K562 (cell line): ENCODE results near the gene CD300LB. TPM values are rescaled to one million over a fixed set of nuclear protein-coding genes. Genes with fewer than 3 reads are reported as not detected.

Experiments used
- ATAC-seq: fragments of 200-7000 bp; cut with Tn5 transposase; 3 replicates; pipeline ENCODE4 v1.9.1; 2020; ENCODE audit warnings: moderate library complexity
- BruUV-seq: library from RNA; stranded (reverse); fragments of 400-500 nt; replicated peaks from 2 replicates; lab custom pipeline; 2021; lab: Mats Ljungman, UMichigan
- CTCF ChIA-PET: fragments of 300-600 bp; formaldehyde crosslinking; extraction: SDS; loops from one replicate; lab custom pipeline; 2021; ENCODE audit warnings: low intra/inter-chr PET ratio; lab: Yijun Ruan, JAX
- POLR2A ChIA-PET: fragments of 300-600, 350-650 bp; sonication (Branson Sonifier 250); formaldehyde crosslinking; extraction: SDS; loops from one replicate; lab custom pipeline; 2021; ENCODE audit warnings: antibody characterized with exemption, inconsistent platforms; lab: Yijun Ruan, JAX
- DNase-seq, 4 experiments: peaks; one replicate each; pipeline versions ENCODE4 v3.0.0 to v3.0.0-alpha.2; 2011 to 2018; ENCODE audit warnings: low spot score in 3 of 4, mixed read lengths in 3 of 4; ENCODE audit errors: extremely low read depth in 1 of 4
- FAIRE-seq: peaks from 2 replicates; lab custom pipeline; 2011; peaks lifted over from hg19 to GRCh38; lab: Jason Lieb, UNC
- H2AFZ ChIP-seq: 2 replicates; pipeline ENCODE4 v1.6.0; 2011; ENCODE audit warnings: low read depth, low read length, control low read depth, inconsistent platforms
- H3K27ac ChIP-seq: fragments of 200-600 bp; 3 replicates; pipeline ENCODE4 v1.8.0; 2011; ENCODE audit warnings: low read depth, mild to moderate bottlenecking, control low read depth, inconsistent platforms, low read length, moderate library complexity, mixed read lengths; ENCODE audit errors: extremely low read depth
- H3K27me3 ChIP-seq, 2 experiments: fragments of 300-600 bp in 1 of 2; 2 replicates in 1 of 2; 3 replicates in 1 of 2; pipeline versions ENCODE4 v1.6.0 to v1.8.0; 2011; ENCODE audit warnings: inconsistent platforms in 2 of 2, low read length in 2 of 2, mild to moderate bottlenecking in 1 of 2, mixed read lengths in 1 of 2, moderate library complexity in 1 of 2; ENCODE audit not compliant: control insufficient read depth in 2 of 2, insufficient read depth in 2 of 2
- H3K36me3 ChIP-seq: fragments of 300-600 bp; 3 replicates; pipeline ENCODE4 v1.8.0; 2011; ENCODE audit warnings: mild to moderate bottlenecking, low read length, inconsistent platforms; ENCODE audit not compliant: control insufficient read depth, insufficient read depth
- H3K4me1 ChIP-seq, 2 experiments: fragments of 200-600 bp in 1 of 2; replicated peaks in 1 of 2; 2 replicates in 1 of 2; 3 replicates in 1 of 2; pipeline versions ENCODE4 v1.5.1 to v1.8.0; 2011; ENCODE audit warnings: inconsistent platforms in 2 of 2, low read length in 2 of 2, mild to moderate bottlenecking in 1 of 2, mixed read lengths in 1 of 2, moderate library complexity in 1 of 2; ENCODE audit not compliant: control insufficient read depth in 2 of 2, insufficient read depth in 2 of 2
- H3K4me2 ChIP-seq: 2 replicates; pipeline ENCODE4 v1.6.1; 2011; ENCODE audit warnings: low read length, control low read depth, inconsistent platforms, mixed read lengths; ENCODE audit not compliant: insufficient read depth
- H3K4me3 ChIP-seq: fragments of 200-600 bp; sonication (generic), shearing (Covaris generic); 2 replicates; pipeline ENCODE4 v1.5.1; 2016; ENCODE audit warnings: control low read depth, inconsistent platforms
- H3K79me2 ChIP-seq: fragments of 200-600 bp; 3 replicates; pipeline ENCODE4 v1.8.0; 2011; ENCODE audit warnings: low read length, inconsistent platforms; ENCODE audit not compliant: control insufficient read depth, insufficient read depth
- H3K9ac ChIP-seq, 2 experiments: 2 replicates each; pipeline versions ENCODE4 v1.6.0 to v1.6.1; 2011; ENCODE audit warnings: low read depth in 2 of 2, low read length in 2 of 2, control low read depth in 1 of 2, inconsistent platforms in 1 of 2, mild to moderate bottlenecking in 1 of 2, mixed read lengths in 1 of 2; ENCODE audit not compliant: insufficient read depth in 1 of 2
- H3K9me1 ChIP-seq: one replicate; pipeline ENCODE4 v1.6.0; 2011; ENCODE audit warnings: inconsistent platforms, mild to moderate bottlenecking, low read length, moderate library complexity; ENCODE audit not compliant: control insufficient read depth, insufficient read depth
- H3K9me3 ChIP-seq: replicated peaks from 2 replicates; pipeline ENCODE4 v1.5.1; 2011; ENCODE audit warnings: low read depth, low read length, inconsistent platforms; ENCODE audit not compliant: control insufficient read depth, insufficient read depth
- H4K20me1 ChIP-seq: replicated peaks from 2 replicates; pipeline ENCODE4 v1.6.1; 2011; ENCODE audit warnings: low read length, inconsistent platforms, mixed read lengths; ENCODE audit not compliant: control insufficient read depth, insufficient read depth
- BRF2 ChIP-seq: IDR thresholded peaks from 3 replicates; pipeline ENCODE4 v1.6.1; 2011; ENCODE audit warnings: borderline replicate concordance, mild to moderate bottlenecking; ENCODE audit not compliant: insufficient read length, insufficient read depth
- ETS1 ChIP-seq: conservative IDR thresholded peaks from 2 replicates; pipeline ENCODE4 v1.6.1; 2011; ENCODE audit warnings: low read depth, mild to moderate bottlenecking, low read length; ENCODE audit not compliant: control insufficient read depth
- FIP1L1 ChIP-seq: fragments of 200-400 bp; formaldehyde crosslinking; IDR thresholded peaks from 2 replicates; pipeline ENCODE4 v1.6.1; 2018; ENCODE audit warnings: mild to moderate bottlenecking, low read depth, low read length; ENCODE audit not compliant: poor library complexity, severe bottlenecking
- FOSL1 ChIP-seq: fragments of 200-800 bp; sonication (Bioruptor generic); conservative IDR thresholded peaks from 2 replicates; pipeline ENCODE4 v1.6.1; 2016; ENCODE audit warnings: missing genetic modification characterization, missing compliant biosample characterization
- HES1 ChIP-seq: fragments of 450-650 bp; IDR thresholded peaks from 2 replicates; pipeline ENCODE4 v1.6.1; 2016; ENCODE audit warnings: low read depth, mild to moderate bottlenecking, moderate library complexity
- NFIX ChIP-seq: fragments of 250-450 bp; sonication (Bioruptor Pico); IDR thresholded peaks from 2 replicates; pipeline ENCODE4 v1.4.0; 2020; ENCODE audit warnings: low read depth, mild to moderate bottlenecking, moderate library complexity
- POLR2B ChIP-seq: fragments of 450-650 bp; IDR thresholded peaks from 2 replicates; pipeline ENCODE4 v1.6.1; 2018; ENCODE audit warnings: low read depth; ENCODE audit not compliant: partially characterized antibody
- RBBP5 ChIP-seq: fragments of 200-600 bp; sonication (generic); IDR thresholded peaks from 2 replicates; pipeline ENCODE4 v1.6.1; 2012; ENCODE audit warnings: borderline replicate concordance, mild to moderate bottlenecking, low read length, control low read depth, inconsistent platforms; ENCODE audit not compliant: insufficient read depth, poor library complexity, severe bottlenecking
- SREBF1 ChIP-seq: fragments of 150-350 bp; IDR thresholded peaks from 2 replicates; pipeline ENCODE4 v1.6.1; 2014; ENCODE audit warnings: antibody characterized with exemption, low read depth, low read length, borderline replicate concordance
- ZBTB34 ChIP-seq: fragments of 250-450 bp; sonication (Bioruptor Pico); IDR thresholded peaks from 2 replicates; pipeline ENCODE4 v1.8.0; 2021; ENCODE audit warnings: mild to moderate bottlenecking, moderate library complexity
- WGBS: fragments of 100-300 bp; shearing (Covaris generic); methylation state at CpG from one replicate; pipeline ENCODE4 v1.1.6; 2016; ENCODE audit warnings: low coverage, mixed read lengths; ENCODE audit not compliant: insufficient coverage; ENCODE audit errors: missing lambda C conversion rate; 5-methylcytosine and 5-hydroxymethylcytosine counted together
- in situ Hi-C: fragments of 300-500 bp; cut with MboI; formaldehyde crosslinking; loops from 4 replicates; pipeline ENCODE4 v1.15.0; 2018; ENCODE audit warnings: inconsistent platforms, mixed read lengths
- intact Hi-C: fragments of 100-400 bp; cut with micrococcal nuclease; formaldehyde crosslinking; loops from 2 replicates; pipeline ENCODE4 v1.14.2; 2022
- polyA plus RNA-seq, 8 experiments: library from polyadenylated mRNA; depleted of rRNA in 4 of 8; stranded (reverse) in 5 of 8; unstranded in 3 of 8; fragments of >200 nt; fragmentation: Nextera tagmentation in 2 of 8; fragmentation: Illumina TruSeq in 1 of 8; extraction: Ambion mirVana in 2 of 8; extraction: Trizol in 1 of 8; gene quantifications; 2 replicates each; pipeline versions ENCODE4 v1.2.1 to v1.2.3, GENCODE V29; 2011 to 2014; ENCODE audit warnings: inconsistent platforms in 1 of 8, missing spikeins in 1 of 8
- total RNA-seq, 7 experiments: library from RNA; depleted of rRNA in 6 of 7; stranded (reverse); fragments of >200 nt in 6 of 7; fragmentation: Illumina TruSeq in 2 of 7; extraction: Trizol in 2 of 7; gene quantifications; 2 replicates each; pipeline versions ENCODE4 v1.2.1 to v1.2.3, GENCODE V29; 2011 to 2021; ENCODE audit warnings: low replicate concordance in 1 of 7

The CD300LB gene
- total and polyA plus RNA-seq, 9 of the 15 experiments (the other 6 are each of a cell fraction or from before 2014, with no cell fraction given) = not detected

GRCh38 chr17:74524653-74525464, 6.4 kb downstream of the CD300LB start (continued):
- TF ChIP-seq FIP1L1 = no peak
- TF ChIP-seq ZBTB34 = no peak
- TF ChIP-seq FOSL1 (tag) = no peak

- H2AFZ ChIP-seq = no peak overlapping the region
- peaks cover 15 to 63% of the 10 kb centered on the region in 2 experiments; a peak in 3 of 5 replicates for H3K27me3 ChIP-seq
- H3K9me1 ChIP-seq = no peaks in the 10 kb centered on the region
- TF ChIP-seq POLR2B (no peak), NFIX (CRISPR knock-in tag) (no peak), RBBP5 (no peak), HES1 (no peak), ETS1 (no peak), BRF2 (no peak), SREBF1 (no peak)
- no peak overlapping the region for H3K9ac ChIP-seq
- 3% methylated on average over 3 of the region's 3 CpGs for WGBS
- no peak overlapping the region for H3K27ac ChIP-seq
- no peaks in the 10 kb centered on the region for H3K79me2 ChIP-seq
- intact Hi-C loops = no loop called here
- no peak overlapping the region for H3K4me3 ChIP-seq
- no peak overlapping the region for H3K4me2 ChIP-seq
- FAIRE-seq (no peak), ATAC-seq (no peak), DNase-seq (no peak)
- ChIA-PET CTCF (no interaction called here), POLR2A (no interaction called here)
- H4K20me1 ChIP-seq = no peaks in the 10 kb centered on the region
- no peaks in the 10 kb centered on the region for H3K4me1 ChIP-seq
- H3K9me3 ChIP-seq = no peaks in the 10 kb centered on the region
- no peaks in the 10 kb centered on the region for H3K36me3 ChIP-seq
- no TSS peak for BruUV-seq
- in situ Hi-C loops = no loop called here
Observed at GRCh38 chr17:74523308-74523707, 8.0 kb downstream of the CD300LB start.
